DND-41 (cell line): ENCODE measurements around the gene HIC1.

Experiments
- ATAC-seq: fragments of 200-7000 bp; cut with Tn5 transposase; 3 replicates; pipeline ENCODE4 v1.9.1; 2021; ENCODE audit warnings: low read depth; ENCODE audit not compliant: insufficient read depth
- DNase-seq: peaks from one replicate; pipeline ENCODE4 v3.0.0-alpha.2; 2020
- H2AFZ ChIP-seq: 2 replicates; pipeline ENCODE4 v1.6.0; 2012; ENCODE audit warnings: low read depth, low read length
- H3K27ac ChIP-seq: 2 replicates; pipeline ENCODE4 v1.5.1; 2012; ENCODE audit warnings: low read length, inconsistent platforms
- H3K27me3 ChIP-seq: fragments of 200-600 bp; sonication (generic); 2 replicates; pipeline ENCODE4 v1.6.0; 2012; ENCODE audit warnings: low read length, mild to moderate bottlenecking, inconsistent platforms; ENCODE audit not compliant: insufficient read depth, poor library complexity
- H3K36me3 ChIP-seq: 2 replicates; pipeline ENCODE4 v1.5.1; 2012; ENCODE audit warnings: low read length, inconsistent platforms; ENCODE audit not compliant: insufficient read depth
- H3K4me1 ChIP-seq: 2 replicates; pipeline ENCODE4 v1.5.1; 2012; ENCODE audit warnings: mild to moderate bottlenecking, low read length; ENCODE audit not compliant: insufficient read depth
- H3K4me2 ChIP-seq: 2 replicates; pipeline ENCODE4 v1.6.0; 2012; ENCODE audit warnings: mild to moderate bottlenecking, moderate library complexity, low read length, inconsistent platforms; ENCODE audit not compliant: insufficient read depth
- H3K4me3 ChIP-seq, 2 experiments: fragments of 200-600 bp in 1 of 2; shearing (Covaris generic) in 1 of 2; 2 replicates each; pipeline ENCODE4 v1.5.1; 2012 to 2016; ENCODE audit warnings: inconsistent platforms in 2 of 2, low read length in 2 of 2, mild to moderate bottlenecking in 2 of 2, low read depth in 1 of 2, moderate library complexity in 1 of 2
- H3K79me2 ChIP-seq: 2 replicates; pipeline ENCODE4 v1.6.0; 2012; ENCODE audit warnings: low read length, inconsistent platforms; ENCODE audit not compliant: insufficient read depth
- H3K9ac ChIP-seq: 2 replicates; pipeline ENCODE4 v1.6.0; 2012; ENCODE audit warnings: low read depth, mild to moderate bottlenecking, inconsistent platforms, low read length, moderate library complexity
- H3K9me3 ChIP-seq: 2 replicates; pipeline ENCODE4 v1.5.1; 2012; ENCODE audit warnings: low read length, moderate library complexity, mild to moderate bottlenecking, inconsistent platforms; ENCODE audit not compliant: insufficient read depth, severe bottlenecking
- H4K20me1 ChIP-seq: 2 replicates; pipeline ENCODE4 v1.6.0; 2012; ENCODE audit warnings: low read length; ENCODE audit not compliant: insufficient read depth
- CTCF ChIP-seq: IDR thresholded peaks from 2 replicates; pipeline ENCODE4 v1.5.1; 2012; ENCODE audit warnings: borderline replicate concordance, low read length, moderate library complexity, mild to moderate bottlenecking; ENCODE audit not compliant: poor library complexity, severe bottlenecking; ENCODE audit errors: extremely low read depth
- EZH2 ChIP-seq: IDR thresholded peaks from 3 replicates; pipeline ENCODE4 v1.6.1; 2012; ENCODE audit warnings: borderline replicate concordance, low read depth, mild to moderate bottlenecking, moderate library complexity, low read length, inconsistent platforms; ENCODE audit not compliant: severe bottlenecking

Gene HIC1

GRCh38 chr17:2061441-2061958 is 6.6 kb downstream of the HIC1 start:
- Histone ChIP-seq H3K36me3 (peaks cover 52% of the 10 kb centered on the region), H3K4me2 (no peak overlapping the region), H3K4me3 (no peak overlapping the region), H4K20me1 (peaks cover 4% of the 10 kb centered on the region; the same call in 1 of the 2 replicates), H2AFZ (no peak overlapping the region), H3K27me3 (no peaks in the 10 kb centered on the region), H3K27ac (no peak overlapping the region), H3K9ac (no peak overlapping the region), H3K4me1 (0 out of 2 replicates have a peak, but pooled peaks cover 1% of the 10 kb centered on the region), H3K9me3 (no peaks in the 10 kb centered on the region), H3K79me2 (no peaks in the 10 kb centered on the region)
- TF ChIP-seq CTCF (no peak), EZH2 (no peak)
- no peak for DNase-seq
- no peak for ATAC-seq

- Histone ChIP-seq H3K9ac (no peak overlapping the region), H3K36me3 (peaks cover 61% of the 10 kb centered on the region), H4K20me1 (peaks cover 4% of the 10 kb centered on the region; the same call in 1 of the 2 replicates), H3K27me3 (no peaks in the 10 kb centered on the region), H3K27ac (no peak overlapping the region), H3K4me3 (no peak overlapping the region), H3K4me2 (no peak overlapping the region), H3K79me2 (no peaks in the 10 kb centered on the region), H3K4me1 (no peaks in the 10 kb centered on the region), H2AFZ (no peak overlapping the region), H3K9me3 (no peaks in the 10 kb centered on the region)
- DNase-seq (no peak), ATAC-seq (no peak)
- TF ChIP-seq CTCF = no peak
- TF ChIP-seq EZH2 = no peak
Measured at GRCh38 chr17:2062571-2063183, 7.8 kb downstream of the HIC1 start.

GRCh38 chr17:2063261-2064146 is 8.6 kb downstream of the HIC1 start:
- H3K9ac ChIP-seq = no peak overlapping the region
- no peak for DNase-seq
- peaks cover 69% of the 10 kb centered on the region for H3K36me3 ChIP-seq
- H3K27me3 ChIP-seq = no peaks in the 10 kb centered on the region
- no peaks in the 10 kb centered on the region for H3K9me3 ChIP-seq
- no peak overlapping the region for H3K4me2 ChIP-seq
- H3K4me3 ChIP-seq = no peak overlapping the region
- no peaks in the 10 kb centered on the region for H3K4me1 ChIP-seq
- H3K79me2 ChIP-seq = no peaks in the 10 kb centered on the region
- no peak overlapping the region for H3K27ac ChIP-seq
- peaks cover 6% of the 10 kb centered on the region; the same call in 1 of the 2 replicates for H4K20me1 ChIP-seq
- TF ChIP-seq EZH2 (no peak), CTCF (no peak)
- no peak overlapping the region for H2AFZ ChIP-seq
- ATAC-seq = no peak
